Measurements from ENCODE around the gene EPS15. TPM values are rescaled to one million over a fixed set of nuclear protein-coding genes. Genes with fewer than 3 reads are reported as not detected.
A peak's percentile ranks its signal among the peaks of the same experiment; 100 is the strongest.

EPS15 gene
- total and polyA plus RNA-seq, 2 experiments from 2014 or later = 31.0 to 76.5 TPM

DNA sequence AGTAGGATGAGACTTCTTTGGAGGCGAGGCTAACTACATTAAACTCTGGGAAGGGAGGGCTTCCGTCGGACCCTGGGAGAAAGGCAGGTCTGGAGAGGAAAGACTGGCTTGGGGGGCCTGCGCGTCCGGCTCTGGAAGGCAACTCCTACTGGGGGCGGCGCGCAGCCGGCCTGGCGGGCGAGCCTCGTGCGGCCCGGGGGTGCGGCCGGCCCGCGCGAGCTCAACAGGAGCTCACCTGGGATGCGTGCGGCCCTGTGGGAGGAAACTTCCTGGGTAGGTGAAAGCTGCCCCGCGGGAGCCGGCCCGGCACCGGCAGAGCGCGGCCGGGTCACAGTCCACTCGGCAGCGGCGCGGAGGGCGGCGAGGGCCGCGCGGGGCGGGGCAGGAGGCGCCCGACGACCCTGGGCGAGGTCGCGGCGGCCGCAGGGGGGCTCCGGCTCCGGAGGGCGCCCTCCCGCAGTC is 449 bp downstream of the EPS15 start:
- Histone ChIP-seq H3K79me2 (replicated peaks; ENCODE audit: insufficient read depth) (peaks cover 42% of the 10 kb centered on the region), H3K4me1 (ENCODE audit: insufficient read depth) (peaks cover 11% of the 10 kb centered on the region), H2AFZ (0 out of 2 replicates have a peak overlapping the region, but pooled peaks have one; percentile 75), H3K4me2 (peak overlapping the region; percentile 90), H3F3A (replicated peaks; ENCODE audit: low read depth) (no peaks in the 10 kb centered on the region), H3K4me3 (peak overlapping the region; percentile 85), H3K9me2 (ENCODE audit: insufficient read depth) (no peaks in the 10 kb centered on the region), H3K36me3 (ENCODE audit: insufficient read depth) (no peaks in the 10 kb centered on the region), H3K27me3 (ENCODE audit: insufficient read depth) (no peaks in the 10 kb centered on the region), H4K20me1 (replicated peaks; ENCODE audit: insufficient read depth) (no peaks in the 10 kb centered on the region), H3K27ac (ENCODE audit: low read depth) (peak overlapping the region; percentile 86)
- no peaks in the 10 kb centered on the region for H3K9me3 Mint-ChIP-seq
- peaks cover 4% of the 10 kb centered on the region for H3K27me3 Mint-ChIP-seq (ENCODE audit: insufficient read depth, low read depth, poor library complexity)
- H3K4me1 Mint-ChIP-seq = peaks cover 12% of the 10 kb centered on the region
- peak overlapping the region; percentile 90 for H3K4me3 Mint-ChIP-seq
- H3K36me3 Mint-ChIP-seq (ENCODE audit: low read depth) = no peaks in the 10 kb centered on the region; the same call in 2 of the 3 replicates
- H3K27ac Mint-ChIP-seq = peak overlapping the region; percentile 92
- DNase-seq (ENCODE audit: low spot score) (peak; percentile 65), ATAC-seq (peak; percentile 64)
- TF ChIP-seq EZH2 (IDR thresholded peaks at IDR 0.05; ENCODE audit: low read depth, unreplicated experiment) = no peak
- 0 out of 2 replicates have a peak, but pooled peaks have one; percentile 6 for TF ChIP-seq POLR2AphosphoS5 (IDR thresholded peaks at IDR 0.05; ENCODE audit: low read depth)

DNA sequence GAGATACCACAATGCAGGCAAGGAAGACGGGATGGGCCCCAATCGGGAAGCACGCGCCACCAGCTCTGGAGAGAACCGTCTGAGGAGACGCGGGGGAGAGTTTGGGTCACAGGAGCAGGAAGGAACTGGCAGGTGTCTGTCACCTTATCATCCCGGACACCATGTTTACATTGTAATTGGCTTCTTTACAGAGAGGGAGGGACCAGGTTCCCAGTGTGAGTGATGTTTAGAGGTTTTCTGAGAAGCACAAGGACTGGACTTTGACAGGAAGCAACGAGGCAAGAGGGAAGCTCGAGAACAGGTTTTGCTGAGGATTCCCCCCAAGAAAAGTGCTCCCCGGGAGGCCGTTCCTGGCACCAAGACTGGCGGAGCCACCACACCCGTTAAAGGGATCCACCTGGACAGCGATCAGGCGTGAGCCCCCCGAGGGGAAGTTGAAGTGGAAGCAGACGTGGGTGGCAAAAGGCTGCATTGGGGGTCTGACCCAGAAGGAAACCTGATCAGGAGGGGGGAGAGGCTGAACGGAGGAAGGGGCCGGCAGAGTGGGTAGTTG is 957 bp downstream of the EPS15 start:
- Histone ChIP-seq H4K20me1 (replicated peaks; ENCODE audit: insufficient read depth) (no peaks in the 10 kb centered on the region), H3K36me3 (ENCODE audit: insufficient read depth) (no peaks in the 10 kb centered on the region), H3K9me2 (ENCODE audit: insufficient read depth) (no peaks in the 10 kb centered on the region), H2AFZ (0 out of 2 replicates have a peak overlapping the region, but pooled peaks have one; percentile 75), H3K27me3 (ENCODE audit: insufficient read depth) (no peaks in the 10 kb centered on the region), H3K4me1 (ENCODE audit: insufficient read depth) (peaks cover 11% of the 10 kb centered on the region), H3K4me3 (peak overlapping the region; percentile 85), H3K27ac (ENCODE audit: low read depth) (peak overlapping the region; percentile 86), H3K79me2 (replicated peaks; ENCODE audit: insufficient read depth) (peaks cover 47% of the 10 kb centered on the region), H3F3A (replicated peaks; ENCODE audit: low read depth) (no peaks in the 10 kb centered on the region), H3K4me2 (peak overlapping the region; percentile 90)
- H3K4me1 Mint-ChIP-seq = peaks cover 11% of the 10 kb centered on the region
- no peaks in the 10 kb centered on the region for H3K9me3 Mint-ChIP-seq
- H3K27me3 Mint-ChIP-seq (ENCODE audit: insufficient read depth, low read depth, poor library complexity) = peaks cover 4% of the 10 kb centered on the region
- peak overlapping the region; percentile 92 for H3K27ac Mint-ChIP-seq
- DNase-seq (ENCODE audit: low spot score) (peak; percentile 77), ATAC-seq (peak; percentile 62)
- no peak for TF ChIP-seq JUNB (IDR thresholded peaks at IDR 0.05; ENCODE audit: unreplicated experiment)
- TF ChIP-seq EZH2phosphoT487 (IDR thresholded peaks at IDR 0.05; ENCODE audit: unreplicated experiment) = no peak
- TF ChIP-seq, protein P1, sequence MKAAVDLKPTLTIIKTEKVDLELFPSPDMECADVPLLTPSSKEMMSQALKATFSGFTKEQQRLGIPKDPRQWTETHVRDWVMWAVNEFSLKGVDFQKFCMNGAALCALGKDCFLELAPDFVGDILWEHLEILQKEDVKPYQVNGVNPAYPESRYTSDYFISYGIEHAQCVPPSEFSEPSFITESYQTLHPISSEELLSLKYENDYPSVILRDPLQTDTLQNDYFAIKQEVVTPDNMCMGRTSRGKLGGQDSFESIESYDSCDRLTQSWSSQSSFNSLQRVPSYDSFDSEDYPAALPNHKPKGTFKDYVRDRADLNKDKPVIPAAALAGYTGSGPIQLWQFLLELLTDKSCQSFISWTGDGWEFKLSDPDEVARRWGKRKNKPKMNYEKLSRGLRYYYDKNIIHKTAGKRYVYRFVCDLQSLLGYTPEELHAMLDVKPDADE (IDR thresholded peaks at IDR 0.05) = no peak
- no peak for TF ChIP-seq STAT1 (IDR thresholded peaks at IDR 0.05; ENCODE audit: unreplicated experiment)
- no peak for TF ChIP-seq ZNF331 (CRISPR knock-in tag; IDR thresholded peaks at IDR 0.05; ENCODE audit: low read depth)
- peak overlapping the region; percentile 90 for H3K4me3 Mint-ChIP-seq
- no peaks in the 10 kb centered on the region; the same call in 2 of the 3 replicates for H3K36me3 Mint-ChIP-seq (ENCODE audit: low read depth)

DNA sequence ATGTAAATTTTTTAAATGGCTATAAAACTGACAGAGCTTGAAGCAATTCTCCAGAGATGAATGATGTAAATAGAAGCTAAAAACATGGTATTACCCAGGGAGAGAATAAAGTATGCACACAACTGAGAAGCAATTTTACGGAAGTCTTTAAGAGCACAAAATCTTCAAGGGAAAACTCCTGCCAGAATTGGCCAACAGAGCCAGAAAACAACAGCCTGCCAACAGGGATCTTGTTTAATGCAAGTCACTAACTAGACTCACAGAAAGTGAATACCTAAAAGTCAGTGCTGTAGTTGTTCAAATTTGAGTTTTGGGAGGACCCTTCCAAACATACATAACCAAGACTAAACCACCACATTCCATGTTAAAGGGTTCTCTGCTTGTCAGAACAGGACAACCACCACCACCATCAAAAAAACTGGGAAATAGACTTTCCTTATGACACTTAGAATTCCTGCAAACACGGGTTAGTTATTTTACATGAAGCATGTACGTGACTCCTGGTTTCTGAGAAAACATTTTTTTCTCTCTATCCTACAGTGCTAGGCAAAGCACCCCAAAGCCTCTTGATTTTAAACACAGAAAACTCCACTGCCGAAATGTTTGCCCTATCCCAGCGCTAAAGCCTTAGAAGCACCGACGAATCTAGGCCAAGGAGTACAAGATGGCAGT is 1.6 kb downstream of the EPS15 start:
- Mint-ChIP-seq H3K4me3 (peak overlapping the region; percentile 90), H3K36me3 (ENCODE audit: low read depth) (no peaks in the 10 kb centered on the region; the same call in 2 of the 3 replicates), H3K4me1 (peaks cover 12% of the 10 kb centered on the region), H3K27me3 (ENCODE audit: insufficient read depth, low read depth, poor library complexity) (peaks cover 4% of the 10 kb centered on the region), H3K27ac (peak overlapping the region; percentile 92), H3K9me3 (no peaks in the 10 kb centered on the region)
- no peak for DNase-seq (ENCODE audit: low spot score)
- Histone ChIP-seq H3F3A (replicated peaks; ENCODE audit: low read depth) (no peaks in the 10 kb centered on the region), H3K27me3 (ENCODE audit: insufficient read depth) (no peaks in the 10 kb centered on the region), H3K4me2 (peak overlapping the region; percentile 90), H3K4me3 (peak overlapping the region; percentile 85), H3K9me2 (ENCODE audit: insufficient read depth) (no peaks in the 10 kb centered on the region), H2AFZ (no peak overlapping the region), H4K20me1 (replicated peaks; ENCODE audit: insufficient read depth) (no peaks in the 10 kb centered on the region), H3K36me3 (ENCODE audit: insufficient read depth) (no peaks in the 10 kb centered on the region), H3K4me1 (ENCODE audit: insufficient read depth) (peaks cover 11% of the 10 kb centered on the region), H3K79me2 (replicated peaks; ENCODE audit: insufficient read depth) (peaks cover 53% of the 10 kb centered on the region), H3K27ac (ENCODE audit: low read depth) (peak overlapping the region; percentile 32; the same call in 1 of the 2 replicates)
- no peak for ATAC-seq
- TF ChIP-seq ZNF114 (CRISPR knock-in tag; IDR thresholded peaks at IDR 0.05) (no peak), JUNB (IDR thresholded peaks at IDR 0.05; ENCODE audit: unreplicated experiment) (no peak), ZNF331 (CRISPR knock-in tag; IDR thresholded peaks at IDR 0.05; ENCODE audit: low read depth) (no peak)
- TF ChIP-seq, protein P1 (IDR thresholded peaks at IDR 0.05) = no peak
